GM12874 (cell line): ENCODE measurements around the gene ESM1.

Experiments used
- CTCF ChIP-seq: IDR thresholded peaks from 2 replicates; pipeline ENCODE4 v1.5.1; 2011; ENCODE audit warnings: low read depth, mild to moderate bottlenecking, control low read depth, low read length, moderate library complexity; ENCODE audit not compliant: insufficient read depth

The ESM1 gene

GRCh38 chr5:54994628-54995027 lies 9.2 kb upstream of the ESM1 start:
- no peak for TF ChIP-seq CTCF

- TF ChIP-seq CTCF = no peak
These were observed 7.9 kb upstream of the ESM1 start for GRCh38 chr5:54993318-54993717.

GRCh38 chr5:54991416-54991815 lies 6.0 kb upstream of the ESM1 start:
- TF ChIP-seq CTCF = no peak

- no peak for TF ChIP-seq CTCF
These were observed 5.5 kb upstream of the ESM1 start for GRCh38 chr5:54990841-54991258.

GRCh38 chr5:54988817-54989216 lies 3.4 kb upstream of the ESM1 start:
- no peak for TF ChIP-seq CTCF

- TF ChIP-seq CTCF = no peak
These were observed 2.8 kb upstream of the ESM1 start for GRCh38 chr5:54988218-54988617.

GRCh38 chr5:54986269-54986654 lies 869 bp upstream of the ESM1 start:
- TF ChIP-seq CTCF = no peak

- no peak for TF ChIP-seq CTCF
These were observed 3.5 kb downstream of the ESM1 start for GRCh38 chr5:54981928-54982327.
